IPS-NIHi7 (cell line): ENCODE results near the gene GUCA2B.

Source experiments
- DNase-seq: peaks from one replicate; pipeline ENCODE4 v3.0.0; 2012; ENCODE audit warnings: mixed read lengths; ENCODE audit errors: extremely low spot score

Gene GUCA2B

DNA sequence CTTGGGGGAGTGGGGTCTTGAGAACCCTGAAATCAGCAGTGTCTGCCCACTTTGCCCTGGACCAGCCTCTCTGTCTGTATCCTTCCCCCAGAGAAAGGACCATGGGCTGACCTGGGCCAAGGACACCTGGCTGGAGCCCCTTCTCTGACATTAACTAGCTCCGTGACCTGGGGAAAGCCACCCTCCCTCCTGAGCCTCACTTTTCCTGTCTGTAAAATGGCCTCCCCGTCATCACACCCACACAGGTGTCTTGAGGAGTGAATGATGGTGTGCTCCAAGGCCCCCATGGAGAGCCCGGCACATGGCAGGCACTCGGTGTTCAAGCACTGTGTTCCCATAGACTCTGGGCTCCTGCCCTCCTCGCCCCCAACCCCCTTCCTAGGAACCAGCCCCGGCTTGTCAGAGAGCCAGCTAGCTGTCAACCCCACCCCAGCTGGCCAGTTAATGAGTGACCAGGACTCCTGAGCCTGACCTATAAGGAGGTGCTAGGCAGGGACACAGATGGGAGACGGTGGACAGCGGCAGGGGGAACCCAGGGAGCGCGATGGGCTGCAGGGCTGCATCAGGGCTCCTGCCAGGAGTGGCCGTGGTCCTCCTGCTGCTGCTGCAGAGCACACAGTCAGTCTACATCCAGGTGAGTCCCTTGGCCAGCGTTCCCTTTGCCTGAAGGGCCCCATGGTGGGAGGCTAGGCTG, at the start of gene GUCA2B:
Gene GUCA2B, plus strand, starts transcription at position 504 of the 694 bp plus-strand sequence. Its CDS starts 41 bp downstream, at position 545.
- no peak for DNase-seq

DNA sequence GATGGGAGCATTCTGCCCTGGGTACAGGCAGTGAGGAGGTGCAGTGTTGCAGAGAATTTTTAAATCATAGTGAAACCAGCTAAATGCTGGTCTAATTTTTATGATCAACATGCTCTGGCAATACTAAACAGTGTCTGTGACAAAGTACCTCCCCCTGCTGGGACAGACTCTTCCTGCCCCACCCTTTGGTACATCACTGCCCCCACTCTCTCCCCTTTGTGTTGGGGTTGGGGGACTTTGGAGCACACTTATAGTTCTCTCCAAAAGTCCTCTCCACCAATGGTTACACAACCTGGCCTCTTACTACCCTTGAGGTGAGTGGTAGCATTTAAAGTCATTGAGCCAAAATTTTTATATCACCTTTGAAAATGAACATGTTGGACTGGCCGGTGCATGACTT, 48.2 kb upstream of the GUCA2B start:
- DNase-seq: no peak

DNA sequence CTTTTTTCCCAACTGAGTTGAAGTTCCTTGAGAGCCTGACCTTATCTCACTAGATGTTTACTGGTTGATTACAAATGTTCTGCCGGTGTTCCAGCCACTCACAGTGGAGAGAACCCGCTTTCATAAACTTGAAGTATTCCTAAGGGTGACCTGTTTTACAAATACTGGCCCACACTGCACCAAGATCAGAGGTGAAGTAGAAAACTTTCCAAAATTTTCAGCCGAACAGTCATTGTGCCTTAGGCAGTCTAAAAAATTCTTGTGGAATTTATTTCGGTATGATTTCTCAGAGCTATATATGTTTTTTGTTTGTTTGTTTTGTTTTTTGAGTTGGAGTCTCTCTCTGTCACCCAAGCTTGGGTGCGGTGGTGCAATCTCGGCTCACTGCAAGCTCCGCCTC, 44.9 kb upstream of the GUCA2B start:
- DNase-seq: no peak

DNA sequence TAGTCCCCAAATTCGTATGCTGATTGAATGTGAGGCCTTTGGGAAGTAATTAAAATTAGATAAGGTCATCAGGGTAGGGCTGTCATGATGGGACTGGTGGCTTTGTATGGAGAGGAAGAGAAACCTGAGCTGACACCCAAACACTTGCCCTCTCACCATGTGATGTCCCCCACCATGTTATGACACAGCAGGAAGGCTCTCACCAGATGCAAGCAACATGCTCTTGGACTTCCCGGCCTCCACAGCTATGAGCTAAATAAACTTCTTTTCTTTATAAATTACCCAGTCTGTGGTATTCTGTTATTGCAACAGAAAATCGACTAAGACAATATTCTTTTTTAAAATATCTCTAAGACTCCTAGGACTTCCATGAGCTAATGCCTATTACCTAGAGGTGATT, 43.6 kb upstream of the GUCA2B start:
- no peak for DNase-seq

DNA sequence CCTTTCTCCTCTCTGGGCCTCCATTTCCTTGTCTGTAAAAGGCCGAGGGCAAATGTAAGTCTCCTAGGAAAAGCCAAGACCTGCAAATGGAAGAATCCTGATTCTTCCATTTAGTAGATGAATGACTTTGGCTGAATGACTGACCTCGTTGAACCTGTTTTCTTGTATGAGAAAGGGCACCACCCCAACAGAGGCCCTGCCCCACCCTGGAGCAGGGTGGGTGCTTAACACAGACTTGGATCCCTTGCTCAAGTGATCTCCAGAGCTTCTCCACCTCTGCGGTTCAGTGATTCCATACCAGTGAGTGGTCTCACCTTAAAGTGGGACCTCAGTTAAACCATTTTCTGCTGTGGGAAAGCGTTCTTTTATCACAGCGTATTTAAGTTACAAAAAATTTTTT, 39.0 kb upstream of the GUCA2B start:
- no peak for DNase-seq

DNA sequence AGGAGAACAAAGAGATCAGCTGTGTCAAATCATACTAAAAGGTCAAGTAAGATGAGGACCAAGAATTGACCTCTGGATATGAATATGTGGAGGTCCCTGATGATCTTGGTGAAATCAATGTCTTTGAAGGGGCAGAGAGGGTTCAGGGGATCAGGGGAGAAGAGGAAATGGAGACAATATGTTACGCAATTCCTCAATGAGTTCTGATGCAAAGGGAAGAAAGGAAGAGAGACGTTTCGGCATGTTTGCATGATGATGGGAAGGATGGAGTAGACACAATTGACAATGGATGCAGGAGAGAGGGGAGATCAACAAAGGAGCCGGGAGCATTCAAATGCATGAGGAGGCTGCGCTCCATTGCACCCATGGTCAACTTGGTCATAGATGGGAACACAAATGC, 36.0 kb upstream of the GUCA2B start:
- no peak for DNase-seq

DNA sequence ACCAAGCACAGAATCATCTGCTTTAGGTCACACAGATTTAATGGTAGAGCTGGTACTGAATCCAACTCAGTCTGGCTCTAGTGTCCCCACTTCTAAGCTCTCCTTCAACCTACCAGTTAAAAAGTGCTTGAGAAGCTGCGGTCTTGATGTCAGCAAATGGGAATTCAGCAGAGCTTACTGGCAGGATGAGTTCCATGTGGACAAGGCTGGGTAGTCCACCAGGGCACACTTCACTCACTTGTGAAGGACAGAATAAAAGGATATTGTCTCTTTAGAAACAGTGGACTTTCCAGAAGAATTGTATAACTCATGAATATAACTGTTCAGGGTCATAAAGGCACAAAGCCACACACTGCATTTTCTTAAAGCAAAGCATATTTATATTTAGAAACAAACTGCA, 35.1 kb upstream of the GUCA2B start:
- no peak for DNase-seq

DNA sequence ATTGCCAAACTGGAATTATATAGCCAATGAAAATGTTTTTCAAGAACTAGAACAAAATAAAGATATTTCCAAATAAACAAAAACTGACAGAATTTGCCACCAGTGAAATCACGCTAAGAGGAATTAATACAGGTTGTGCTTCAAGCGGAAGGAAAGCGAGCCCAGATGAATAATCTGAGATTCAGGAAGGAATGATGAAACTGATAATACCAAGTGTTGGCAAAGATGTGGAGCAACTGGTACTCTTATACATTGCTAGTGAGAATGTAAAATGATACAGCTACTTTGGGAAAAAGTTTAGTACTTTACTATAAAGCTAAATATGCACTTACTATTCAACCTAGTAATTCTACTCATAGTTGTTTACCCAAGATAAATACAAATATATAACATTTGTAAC, 30.8 kb upstream of the GUCA2B start:
- DNase-seq: no peak

DNA sequence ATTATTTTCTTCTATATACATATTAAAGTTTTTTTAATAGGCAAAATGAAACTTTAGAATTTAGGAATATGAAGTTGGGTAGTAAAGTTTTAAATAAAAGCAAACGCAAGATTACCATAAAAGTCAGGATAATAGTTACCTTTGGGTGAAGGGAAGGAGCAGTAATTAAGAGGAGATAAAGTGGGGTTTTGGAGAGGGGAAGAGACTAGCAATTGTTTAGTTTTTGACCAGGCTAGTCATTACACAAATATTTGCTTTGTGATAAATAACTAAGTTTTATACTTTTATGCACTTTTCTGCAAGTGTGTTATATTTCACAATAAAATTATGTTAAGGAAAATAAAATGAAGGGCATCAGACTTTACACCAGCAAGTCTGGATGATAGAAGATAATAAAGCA, 27.7 kb upstream of the GUCA2B start:
- no peak for DNase-seq

DNA sequence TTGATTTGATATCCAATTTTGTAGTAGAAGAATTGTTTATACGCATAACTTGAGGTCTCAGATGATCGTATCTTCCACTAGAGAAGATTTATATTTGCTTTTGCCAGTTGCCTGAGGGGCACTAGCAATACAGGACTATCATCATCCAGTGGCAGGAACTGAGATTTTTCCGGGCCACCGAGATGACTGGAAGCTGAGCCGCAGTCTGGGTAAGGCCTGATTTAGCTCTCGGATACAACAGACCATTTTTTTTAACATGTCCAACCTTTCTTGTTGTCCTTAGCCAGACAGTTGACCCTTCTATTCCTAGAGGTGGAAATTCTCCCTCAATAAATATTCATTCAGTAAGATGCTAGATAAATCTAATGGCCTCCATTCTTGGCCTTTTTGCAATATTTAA, 25.4 kb upstream of the GUCA2B start:
- no peak for DNase-seq

DNA sequence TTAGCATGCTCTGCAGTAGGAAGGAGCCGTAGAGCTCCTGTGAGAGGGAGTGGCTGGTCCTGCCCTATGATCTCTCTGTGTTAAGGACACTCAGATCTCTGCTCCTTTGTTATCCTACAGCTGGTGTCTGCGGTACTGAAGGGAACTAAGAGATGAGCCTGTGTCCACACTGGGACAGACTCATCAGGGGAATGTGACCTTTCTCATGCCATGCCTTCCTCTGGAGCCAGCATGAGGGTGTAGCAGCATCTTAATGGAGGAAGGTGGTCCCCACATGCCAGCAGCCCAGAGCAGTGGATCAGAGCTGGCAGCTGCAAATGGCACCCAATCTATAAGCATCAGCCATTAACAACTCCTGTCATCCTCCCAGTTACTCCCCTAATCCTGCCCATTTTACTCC, 24.7 kb upstream of the GUCA2B start:
- DNase-seq: no peak

DNA sequence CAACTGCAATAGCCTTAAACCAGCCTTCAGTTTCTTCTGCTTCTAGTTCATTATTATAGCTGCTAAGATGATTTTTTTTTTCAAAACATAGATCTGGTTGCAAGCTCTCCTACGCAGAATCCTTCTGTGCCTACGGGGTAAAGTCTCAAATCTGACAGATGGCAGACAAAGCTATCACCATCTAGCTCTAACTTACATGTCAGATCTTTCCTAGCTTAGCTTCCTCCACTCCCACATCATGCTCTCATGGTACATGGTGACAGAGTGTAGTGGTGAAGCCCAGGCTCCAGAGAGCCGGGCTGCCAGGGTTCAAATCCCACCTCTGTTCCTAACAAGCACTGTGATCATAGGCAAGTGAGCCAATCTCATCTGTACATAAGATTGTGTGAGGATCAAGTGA, 24.2 kb upstream of the GUCA2B start:
- DNase-seq: no peak

DNA sequence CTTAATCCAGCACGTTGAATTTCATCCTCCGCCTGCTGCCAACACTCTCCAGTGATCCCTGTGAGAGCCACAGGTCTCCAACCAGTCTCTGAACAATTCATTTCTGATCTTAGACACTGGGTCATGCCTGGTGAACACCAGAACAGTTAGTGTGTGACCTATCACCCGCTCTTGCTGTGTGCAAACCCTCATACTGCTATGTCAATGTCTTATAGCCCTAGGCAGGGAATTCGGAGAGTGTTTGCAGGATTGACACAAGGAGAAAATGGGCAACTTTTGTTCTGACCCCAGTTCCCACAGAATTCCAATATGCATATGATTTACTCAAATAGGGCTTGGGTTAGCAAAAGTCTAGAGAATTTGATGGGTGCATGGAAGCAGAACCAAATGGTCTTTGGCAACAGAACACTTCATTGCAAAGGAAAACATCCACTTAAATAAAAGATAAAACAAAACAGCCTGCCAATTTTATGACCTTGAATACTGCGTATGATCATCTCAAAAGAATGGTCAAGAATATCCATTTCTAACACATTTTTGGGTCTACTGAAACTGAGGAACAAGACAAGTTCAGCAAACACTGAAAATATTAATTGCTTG, 23.0 kb upstream of the GUCA2B start:
- no peak for DNase-seq

DNA sequence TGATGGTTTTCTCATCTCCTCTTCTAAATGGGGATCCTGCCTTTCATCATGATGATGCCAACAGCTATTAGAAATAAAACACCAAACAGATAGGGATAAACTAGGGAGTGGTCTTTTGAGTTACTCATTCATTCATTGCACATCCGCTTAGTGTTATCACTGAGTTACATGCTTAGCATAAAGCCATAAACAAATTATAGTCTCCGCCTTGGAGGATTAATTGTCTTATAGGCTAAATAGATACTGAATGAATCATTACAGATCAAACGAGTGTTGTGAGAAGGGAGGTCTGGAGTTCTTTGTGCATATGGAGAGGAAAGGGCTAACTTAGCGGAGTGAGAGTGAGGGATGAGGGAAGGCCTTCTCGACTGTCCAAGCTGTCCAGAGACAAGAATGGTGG, 19.8 kb upstream of the GUCA2B start:
- DNase-seq: no peak

DNA sequence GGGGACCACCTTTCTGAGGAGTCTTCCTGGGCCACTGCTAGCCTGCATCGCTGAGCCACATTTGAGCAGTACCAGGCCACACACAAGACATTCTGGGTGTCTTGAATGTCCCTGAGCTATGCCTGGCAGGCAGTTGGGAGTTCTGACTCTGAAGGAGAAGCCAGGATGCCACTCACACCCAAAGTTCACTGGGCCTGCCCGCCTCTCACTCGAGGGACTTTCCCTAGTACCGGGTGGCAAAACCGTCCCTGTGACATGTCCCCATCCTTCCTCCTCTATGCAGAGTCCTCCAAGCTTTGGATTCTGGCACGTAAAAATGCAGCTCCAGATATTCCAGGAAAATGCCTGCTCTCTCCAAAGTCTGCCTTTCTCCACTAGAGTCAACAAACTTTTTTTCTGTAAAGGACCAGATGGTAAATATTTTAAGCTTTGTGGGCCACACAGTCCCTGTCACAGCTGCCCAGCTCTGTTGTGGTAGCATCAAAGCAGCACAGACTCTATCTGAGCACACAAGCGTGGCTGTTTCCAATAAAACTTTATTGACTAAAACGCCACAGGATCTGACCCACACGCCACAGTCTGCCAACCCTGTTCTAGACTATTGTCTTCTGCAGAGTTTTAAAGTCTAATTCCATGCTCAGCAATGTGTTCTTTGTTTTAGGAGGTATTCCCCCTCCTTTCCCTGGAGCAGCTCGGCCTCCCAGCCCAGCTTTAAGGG, 19.2 kb upstream of the GUCA2B start:
- DNase-seq: no peak

DNA sequence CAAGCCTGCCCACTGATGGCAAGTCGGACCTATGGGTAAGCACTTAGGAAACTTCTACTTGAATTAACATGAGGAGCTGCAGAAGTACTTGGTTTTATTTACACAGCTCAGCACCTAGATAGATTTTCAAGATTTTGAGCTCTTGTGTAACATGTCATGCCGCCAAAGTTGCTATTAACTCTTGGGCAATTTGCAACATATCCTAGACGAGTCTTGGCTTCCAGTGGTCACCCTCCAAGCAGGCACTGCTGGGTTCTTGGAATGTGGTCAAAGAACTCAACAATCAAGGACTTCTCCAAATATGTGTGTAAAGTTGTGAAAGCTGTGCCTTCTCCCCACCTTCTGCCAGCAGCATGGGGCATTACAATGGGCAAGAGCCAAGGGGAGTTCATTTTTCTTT, 17.8 kb upstream of the GUCA2B start:
- DNase-seq: no peak

DNA sequence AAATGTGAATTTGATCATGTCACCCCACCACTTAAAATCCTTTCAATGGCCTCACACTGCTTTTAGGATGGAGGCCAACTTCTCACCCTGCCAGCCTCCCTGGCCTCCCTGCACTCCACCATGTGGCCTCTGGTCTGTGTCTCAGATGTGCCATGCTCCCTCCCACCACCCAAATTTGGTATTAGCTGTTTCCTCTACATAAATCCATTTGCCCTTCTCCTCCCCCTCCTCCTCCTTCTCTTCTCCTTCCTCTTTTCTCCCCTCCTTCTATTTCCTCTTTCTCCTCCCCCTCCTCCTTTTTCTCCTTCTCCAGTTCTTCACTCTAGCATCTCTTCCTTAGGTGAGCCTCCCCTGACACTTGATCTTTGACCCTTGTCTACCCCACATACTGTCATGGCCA, 16.7 kb upstream of the GUCA2B start:
- no peak for DNase-seq

DNA sequence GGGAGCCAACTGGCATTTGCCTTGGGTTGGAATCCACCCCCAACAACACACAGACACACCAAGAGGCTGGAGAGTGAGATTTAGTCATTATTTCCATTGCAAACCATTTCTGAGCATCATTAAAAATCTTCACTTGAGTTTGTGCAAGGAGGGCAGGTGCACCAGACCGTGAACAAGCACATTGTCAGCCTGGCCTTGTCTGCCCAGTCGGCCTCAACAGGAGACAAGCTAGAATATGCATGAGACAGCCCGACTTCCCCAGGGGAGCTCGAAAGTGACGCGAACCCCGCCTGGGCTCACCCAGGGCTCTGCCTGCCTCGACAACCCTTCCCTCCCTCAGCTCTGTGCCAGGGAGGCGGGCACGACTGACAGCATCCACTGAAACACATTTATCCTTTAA, 15.4 kb upstream of the GUCA2B start:
- no peak for DNase-seq

DNA sequence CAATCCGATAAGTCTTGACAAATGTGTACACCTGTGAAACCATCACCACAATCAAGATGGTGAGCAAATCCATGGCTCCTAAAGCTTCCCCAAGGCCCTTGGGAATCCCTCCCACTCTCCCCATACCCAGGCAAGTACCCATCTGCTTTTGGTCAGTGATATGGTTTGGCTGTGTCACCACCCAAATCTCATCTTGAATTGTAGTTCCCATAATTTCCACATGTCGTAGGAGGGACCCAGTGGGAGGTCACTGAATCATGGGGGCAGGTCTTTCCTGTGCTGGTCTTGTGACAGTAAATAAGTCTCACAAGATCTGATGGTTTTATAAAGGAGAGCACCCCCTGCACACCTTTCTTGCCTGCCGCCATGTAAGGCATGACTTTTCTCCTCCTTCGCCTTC, 14.6 kb upstream of the GUCA2B start:
- no peak for DNase-seq

DNA sequence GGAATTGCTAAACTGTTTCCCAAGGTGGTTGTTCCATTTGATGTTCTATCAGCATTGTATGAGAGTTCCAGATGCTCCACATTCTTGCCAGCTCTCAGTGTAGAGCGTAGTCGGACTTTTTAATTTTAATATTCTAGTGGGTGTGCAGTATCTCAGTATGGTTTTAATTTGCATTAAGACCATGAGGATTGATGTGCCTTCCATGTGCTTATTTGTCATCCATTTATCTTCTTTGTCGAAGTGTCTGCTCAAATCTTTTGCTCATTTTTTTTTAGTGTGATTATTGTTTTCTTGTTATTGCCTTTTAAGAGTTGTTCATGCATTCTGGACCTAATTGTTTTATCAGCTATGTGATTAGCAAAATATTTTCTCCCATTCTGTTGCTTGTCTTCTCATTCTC, 13.8 kb upstream of the GUCA2B start:
- no peak for DNase-seq

DNA sequence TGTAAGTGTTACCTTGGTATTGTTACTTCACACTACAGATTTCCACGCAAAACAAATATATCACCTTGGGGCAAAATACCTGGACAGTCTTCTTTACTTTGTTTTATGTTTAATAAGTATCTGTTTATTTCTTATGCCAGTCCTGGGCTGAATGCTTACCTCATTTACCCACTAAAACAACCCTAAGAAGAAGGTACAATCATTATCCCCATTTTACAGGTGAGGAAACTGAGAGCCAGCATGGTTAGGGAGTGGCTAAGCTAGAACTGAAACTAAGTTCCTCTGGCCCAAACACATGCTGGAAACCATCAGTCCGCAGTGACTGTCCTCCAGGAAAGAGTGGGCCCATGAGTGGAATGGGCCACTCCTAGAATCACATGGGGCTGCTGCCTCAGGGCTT, 13.0 kb upstream of the GUCA2B start:
- no peak for DNase-seq

DNA sequence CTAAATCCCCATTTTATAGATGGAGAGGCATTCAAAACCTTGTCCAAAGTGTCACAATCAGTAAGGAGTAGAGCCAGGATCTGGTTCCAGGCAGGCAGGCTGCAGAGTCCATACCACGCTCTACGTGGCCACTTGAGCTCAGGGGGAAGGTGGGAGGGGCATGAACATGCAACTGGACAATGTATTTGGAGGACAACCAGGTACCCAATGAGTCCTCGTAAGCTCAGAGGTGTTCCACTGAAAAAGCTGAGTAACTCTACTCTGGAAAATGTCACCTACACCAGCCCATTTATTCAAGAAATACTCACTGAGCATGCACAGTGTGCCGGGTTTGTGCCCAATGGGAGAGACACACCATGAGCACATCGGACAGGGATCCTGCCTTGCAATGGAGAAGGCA, 11.2 kb upstream of the GUCA2B start:
- DNase-seq: no peak

DNA sequence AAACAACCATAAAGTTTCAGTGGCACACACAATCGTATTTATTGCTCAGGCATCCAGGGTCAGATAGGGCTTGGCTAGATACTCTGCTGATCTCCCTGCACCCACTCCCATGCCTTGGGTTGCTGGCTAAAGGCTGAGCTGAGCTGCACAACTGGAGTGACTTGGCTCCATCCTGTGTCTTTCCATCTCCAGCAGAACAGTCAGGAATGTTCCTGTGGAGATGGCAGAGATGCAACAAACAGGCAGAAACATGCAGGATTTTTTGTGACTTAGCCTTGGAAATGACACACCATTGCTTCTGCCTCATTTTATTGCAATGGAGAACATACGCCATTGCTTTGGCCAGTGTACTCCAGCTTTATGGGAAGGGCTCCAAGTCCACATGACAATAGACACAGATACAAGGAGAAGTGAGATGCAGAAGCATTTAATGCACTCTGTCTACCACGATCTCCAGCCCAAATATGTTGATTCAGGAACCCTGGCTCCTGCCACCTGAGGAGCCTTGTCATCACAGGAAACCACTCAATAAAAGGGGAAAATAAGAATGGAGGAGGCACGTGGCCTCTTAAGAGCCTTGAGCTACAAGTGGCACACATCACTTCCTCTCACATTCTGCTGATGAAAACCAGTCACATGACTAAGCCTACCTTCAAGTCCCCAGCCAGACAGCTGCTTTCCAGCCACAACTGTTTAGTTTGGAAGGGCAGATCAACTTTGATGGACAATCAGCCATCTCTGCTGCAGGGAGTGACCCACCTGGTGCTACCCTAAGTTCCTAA, 10.1 kb upstream of the GUCA2B start:
- no peak for DNase-seq
